Endometrium (tissue), 2 donors: ENCODE results near the gene SERPINE3.

ENCODE experiments used
- FAIRE-seq: peaks from 2 replicates; lab custom pipeline; 2012; peaks lifted over from hg19 to GRCh38; lab: Jason Lieb, UNC
- donor health status: control.
- donor health status: control.

Gene SERPINE3

DNA sequence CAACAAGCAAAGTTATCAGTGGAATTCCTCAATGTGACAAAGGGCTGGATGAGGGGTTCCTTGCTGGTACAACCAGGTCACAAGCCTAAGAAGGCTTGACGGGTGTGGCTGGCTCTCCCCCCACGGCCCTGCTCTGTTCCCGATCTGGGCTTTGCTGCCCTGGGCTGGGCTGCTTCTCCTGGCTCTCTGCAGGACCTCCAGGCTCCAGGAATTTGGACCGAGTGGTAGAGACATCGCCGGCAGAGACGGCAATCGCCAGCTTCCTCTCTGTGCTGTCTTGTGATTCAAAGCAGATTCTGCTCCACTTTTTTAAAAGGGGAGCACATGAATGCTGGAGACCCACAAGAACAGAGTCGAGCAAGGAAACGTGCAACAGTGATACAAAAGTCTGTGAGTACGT, at the start of gene SERPINE3:
TSS of gene SERPINE3 (plus strand) at position 338 of the 400 bp plus-strand sequence. CDS start 1,401 bp downstream, outside the sequence.
- no peak for FAIRE-seq

DNA sequence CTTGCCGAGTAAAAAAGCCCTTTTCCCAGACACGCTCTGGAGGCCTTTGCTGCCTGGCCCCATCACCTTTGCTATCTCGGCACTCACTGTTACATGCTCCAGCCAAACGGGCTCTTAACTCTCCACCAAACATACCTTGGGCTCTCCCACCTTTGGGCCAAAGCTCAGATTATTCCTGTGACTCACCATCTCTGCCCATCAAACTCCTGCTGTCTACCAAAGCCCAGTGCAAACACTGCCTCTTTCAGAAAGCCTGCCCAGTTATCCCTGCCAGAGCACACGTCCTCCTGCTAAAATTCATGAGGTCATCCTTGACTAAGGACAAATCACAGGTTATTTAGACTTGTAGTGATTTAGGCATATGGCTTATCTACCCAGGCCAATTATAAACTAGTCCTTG, 48.1 kb upstream of the SERPINE3 start:
- FAIRE-seq = no peak

DNA sequence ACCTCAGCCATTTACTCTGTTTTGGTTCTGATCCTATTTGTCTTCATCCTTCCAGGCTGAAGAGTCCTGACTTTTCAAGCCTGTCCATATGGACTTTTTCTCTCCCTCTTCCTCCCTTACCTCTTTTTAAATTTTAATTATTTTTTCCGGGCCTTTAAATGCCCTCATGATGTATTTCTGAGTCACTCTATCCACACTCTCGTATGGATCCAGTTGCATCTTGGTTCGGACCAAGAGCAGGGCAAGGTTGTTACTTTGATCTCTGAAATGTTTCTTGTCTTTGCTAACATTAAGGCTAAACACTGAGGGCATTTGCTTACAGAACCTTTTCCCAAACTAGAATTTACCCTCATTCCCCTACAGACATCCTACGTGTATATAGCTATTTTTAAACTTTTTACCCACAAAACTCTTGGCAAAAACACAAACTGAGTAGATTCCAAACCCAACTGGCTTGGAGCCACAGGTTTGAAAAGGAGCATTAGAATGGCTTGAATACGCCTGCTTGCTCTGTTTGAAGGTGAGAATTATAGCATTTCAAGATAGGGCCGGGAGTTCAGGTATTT, 47.4 kb upstream of the SERPINE3 start:
- no peak for FAIRE-seq

DNA sequence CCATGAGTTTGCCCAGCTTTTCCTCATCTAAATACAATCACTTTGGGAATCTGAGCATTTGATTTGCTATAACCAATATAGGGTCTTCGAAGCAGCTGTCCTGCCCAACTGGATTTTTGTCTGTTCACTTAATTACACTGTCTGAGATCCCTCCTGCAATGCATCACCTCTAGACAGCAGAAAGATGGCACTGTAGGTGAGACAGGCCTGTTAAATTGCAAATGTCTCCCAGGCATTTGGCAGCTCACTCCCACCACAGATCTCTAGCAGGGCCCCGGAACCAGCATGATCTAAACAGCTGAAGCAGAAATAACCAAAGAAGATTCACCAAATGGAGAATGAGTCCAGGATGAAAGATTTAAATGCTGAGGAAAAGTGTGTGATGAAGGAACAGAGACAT, 41.9 kb upstream of the SERPINE3 start:
- FAIRE-seq = no peak

DNA sequence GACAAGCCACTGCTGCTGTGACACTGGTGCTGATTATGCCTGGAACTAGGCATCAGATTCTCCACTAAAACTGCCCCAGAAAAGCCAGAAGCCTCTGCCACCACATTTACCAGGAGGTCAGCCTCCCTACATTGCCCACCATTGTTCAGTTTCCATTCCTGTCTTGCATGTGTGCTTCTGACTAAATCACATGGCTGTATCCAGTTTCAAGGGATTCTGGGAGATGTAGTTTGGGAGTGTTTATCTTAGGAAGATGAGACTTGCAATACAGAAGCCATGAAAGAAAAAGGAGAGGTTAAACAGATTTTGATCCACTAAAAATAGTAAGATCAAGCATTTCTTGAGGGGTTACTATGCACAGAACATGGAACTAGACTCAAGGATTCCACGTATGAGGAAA, 40.7 kb upstream of the SERPINE3 start:
- no peak for FAIRE-seq

DNA sequence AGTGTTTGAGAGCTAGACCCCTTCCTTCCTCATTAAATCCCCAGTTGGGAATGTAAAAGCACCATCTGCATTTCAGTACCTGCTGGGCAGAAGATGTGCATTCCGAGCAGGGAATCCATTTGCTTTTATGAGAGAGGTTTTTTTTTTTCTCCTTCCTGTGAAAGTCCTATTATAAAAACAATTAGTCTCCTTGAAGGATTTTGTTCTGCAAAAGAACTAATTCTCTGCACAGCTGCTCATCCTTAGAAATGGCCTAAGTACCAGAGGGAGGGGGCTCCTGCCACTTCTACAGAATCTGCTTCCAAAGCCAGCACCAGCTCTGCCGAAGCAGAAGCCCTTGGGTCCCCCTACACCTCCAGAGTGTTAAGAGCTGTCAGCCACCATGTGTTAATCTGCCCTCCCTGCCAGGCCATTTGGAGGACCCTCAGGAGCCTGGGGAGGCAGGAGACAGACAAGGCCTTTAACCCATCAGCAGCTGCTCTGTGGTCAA, 36.4 kb upstream of the SERPINE3 start:
- no peak for FAIRE-seq

DNA sequence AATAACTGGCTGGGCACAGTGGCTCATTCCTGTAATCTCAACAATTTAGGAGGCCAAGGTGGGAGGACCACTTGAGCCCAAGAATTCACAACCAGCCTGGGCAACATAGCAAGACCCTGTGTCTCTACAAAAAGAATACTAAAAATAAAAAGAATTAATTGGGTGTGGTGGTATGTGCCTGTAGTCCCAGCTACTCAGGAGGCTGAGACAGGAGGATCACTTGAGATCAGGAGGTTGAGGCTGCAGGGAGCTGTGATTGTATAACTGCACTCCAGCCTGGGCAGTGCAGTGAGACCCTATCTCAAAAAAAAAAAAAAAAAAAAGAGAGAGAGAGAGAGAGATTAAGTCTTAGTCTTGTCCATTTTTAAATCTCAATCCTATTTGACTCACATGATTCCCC, 35.6 kb upstream of the SERPINE3 start:
- no peak for FAIRE-seq

DNA sequence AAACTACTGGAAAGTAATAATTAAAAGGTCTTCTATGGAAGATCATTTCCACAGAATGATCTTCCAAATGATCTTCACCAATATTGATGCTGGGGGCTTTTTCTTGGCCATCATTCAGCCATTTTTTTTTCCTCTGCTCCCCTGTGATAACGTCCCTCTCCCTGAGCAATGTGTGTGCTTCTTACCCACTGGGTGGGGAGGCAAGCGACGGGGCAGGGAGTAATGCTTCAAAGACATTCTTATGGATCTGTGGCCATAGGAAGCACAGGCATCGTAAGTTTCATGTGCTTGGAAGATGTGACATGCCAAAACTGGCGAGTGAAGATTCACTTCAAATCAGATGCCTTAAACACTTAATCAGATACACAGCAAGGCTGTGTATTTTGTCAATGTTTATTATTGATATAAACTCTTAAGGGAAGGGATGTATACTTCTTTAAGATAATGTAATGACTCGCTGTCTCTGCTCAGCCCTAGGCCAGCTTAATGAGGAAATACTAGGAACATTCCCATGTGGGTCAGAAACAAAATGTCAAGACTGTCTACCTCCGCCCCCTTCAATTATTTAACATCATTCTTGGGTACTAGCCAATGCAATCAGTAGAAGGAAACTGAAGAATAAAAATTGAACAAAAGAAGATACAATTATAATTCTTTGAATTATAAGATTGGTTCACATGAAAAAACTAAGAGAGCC, 34.1 kb upstream of the SERPINE3 start:
- no peak for FAIRE-seq

DNA sequence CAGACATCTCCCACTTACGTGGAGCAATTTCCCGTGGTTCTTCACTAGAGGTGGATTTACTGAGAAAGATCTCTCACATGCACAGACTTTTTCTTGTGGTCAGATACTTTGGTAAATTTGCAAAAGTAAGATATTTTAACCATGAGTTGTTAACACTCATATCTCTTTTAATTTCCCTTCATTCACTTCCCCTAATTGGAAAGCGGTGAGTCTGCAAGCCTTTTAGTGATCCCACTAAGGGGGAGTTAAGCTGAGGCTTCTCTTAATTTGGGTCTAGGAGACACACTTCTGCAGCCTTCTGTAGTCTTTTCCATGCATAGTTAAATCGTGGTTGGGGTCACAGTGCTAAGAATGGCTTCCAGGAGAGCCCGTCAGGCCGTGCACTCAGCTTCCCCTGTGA, 30.7 kb upstream of the SERPINE3 start:
- FAIRE-seq = no peak

DNA sequence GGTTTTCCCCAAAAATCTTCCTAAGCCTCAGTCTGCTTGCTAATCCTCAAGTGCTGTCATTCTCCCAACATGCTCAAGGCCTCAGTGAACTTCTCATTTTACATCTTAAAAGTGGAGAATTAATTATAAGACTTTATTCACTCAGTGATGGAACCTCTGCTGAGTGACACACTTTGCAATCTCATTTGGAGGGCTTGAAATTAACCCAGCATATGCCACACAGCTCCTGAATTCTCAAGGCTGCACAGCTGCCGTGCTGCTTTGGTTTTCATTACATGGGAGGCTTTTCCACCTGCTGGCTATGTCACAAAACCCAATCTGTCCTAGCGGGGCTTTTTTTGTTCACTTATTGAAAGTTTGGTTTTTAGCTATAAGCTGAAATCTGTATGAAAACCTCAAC, 28.3 kb upstream of the SERPINE3 start:
- no peak for FAIRE-seq

DNA sequence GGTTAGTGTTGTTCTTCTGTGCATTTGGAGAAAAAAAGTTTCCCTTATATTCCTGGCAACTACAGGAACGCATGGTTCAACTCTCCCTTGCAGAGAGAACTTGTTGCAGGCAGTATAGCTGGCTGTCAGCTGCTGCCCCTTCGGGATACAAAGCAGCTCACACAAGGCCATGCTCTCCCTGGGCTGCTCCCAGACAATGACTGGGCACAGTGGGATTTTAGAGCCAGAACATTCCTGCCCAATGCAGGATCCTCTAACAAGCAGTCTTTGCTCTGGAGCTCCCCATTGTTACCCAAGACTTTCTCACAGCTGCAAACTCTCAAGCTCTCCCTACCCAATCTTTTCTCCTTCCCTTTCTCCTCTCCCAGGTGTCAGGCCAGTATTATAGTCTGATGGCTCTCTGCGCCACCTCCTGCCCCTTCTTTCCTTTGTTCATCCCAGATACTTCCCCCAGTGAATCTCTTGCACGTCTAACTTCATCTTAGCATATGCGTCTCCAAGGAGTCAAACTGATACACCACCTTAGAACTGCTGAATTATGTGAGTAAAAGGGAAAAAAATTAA, 27.5 kb upstream of the SERPINE3 start:
- FAIRE-seq = no peak

DNA sequence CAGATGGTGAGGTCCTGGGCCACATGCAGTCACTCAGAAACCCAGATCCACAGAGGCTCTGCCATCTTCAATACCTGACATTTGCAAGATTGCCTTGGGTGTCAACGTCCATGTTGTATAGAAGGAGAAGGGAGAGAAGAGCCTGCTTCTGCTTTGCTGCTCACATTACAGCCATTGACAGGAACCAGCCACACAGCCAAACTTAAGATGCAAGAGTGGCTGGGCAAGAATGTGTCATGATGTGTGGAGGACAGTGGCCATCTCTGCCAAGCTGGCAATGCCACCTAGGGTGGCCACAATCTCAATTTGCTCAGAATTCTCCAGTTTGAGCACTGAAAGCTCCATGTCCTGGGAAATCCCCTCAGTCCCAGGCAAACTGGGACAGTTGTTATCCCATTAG, 25.9 kb upstream of the SERPINE3 start:
- FAIRE-seq = no peak

DNA sequence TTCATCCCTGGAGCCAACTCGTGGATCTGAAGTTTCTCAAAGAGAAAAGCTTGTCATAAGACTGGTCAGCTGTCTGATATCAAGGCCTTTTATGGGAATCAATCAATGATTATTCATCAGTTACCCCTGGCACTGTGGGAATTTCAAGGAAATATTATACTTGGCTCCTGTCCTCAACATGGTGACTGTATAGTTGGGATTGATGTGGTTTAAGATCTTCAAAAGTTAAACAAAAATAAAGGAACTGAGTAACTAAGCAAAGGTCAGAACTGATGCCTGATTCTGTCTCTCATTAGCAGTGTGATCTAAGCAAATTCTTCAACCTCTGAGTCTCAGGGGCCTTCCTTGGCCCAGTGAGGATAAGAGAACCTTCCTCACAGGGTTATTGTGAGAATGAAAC, 22.2 kb upstream of the SERPINE3 start:
- no peak for FAIRE-seq

DNA sequence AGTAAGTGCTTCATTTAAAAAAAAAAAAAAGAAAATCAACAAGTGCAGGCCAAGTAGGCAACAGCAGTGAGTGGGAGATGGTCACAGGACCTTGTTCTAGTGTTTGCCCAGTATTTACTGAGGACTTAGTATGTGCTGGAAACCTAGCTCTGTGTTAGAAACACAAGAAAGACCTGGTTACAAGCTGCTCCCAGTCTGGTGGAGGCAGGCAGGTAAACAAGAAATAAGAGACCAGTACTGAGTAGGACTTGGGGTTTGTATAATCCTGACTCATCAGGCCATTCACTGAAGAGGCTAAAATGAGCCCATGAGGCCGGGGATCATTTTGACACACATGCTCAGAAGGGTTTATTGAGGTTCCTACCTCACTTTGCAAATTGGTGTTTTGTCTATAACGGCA, 21.5 kb upstream of the SERPINE3 start:
- no peak for FAIRE-seq

DNA sequence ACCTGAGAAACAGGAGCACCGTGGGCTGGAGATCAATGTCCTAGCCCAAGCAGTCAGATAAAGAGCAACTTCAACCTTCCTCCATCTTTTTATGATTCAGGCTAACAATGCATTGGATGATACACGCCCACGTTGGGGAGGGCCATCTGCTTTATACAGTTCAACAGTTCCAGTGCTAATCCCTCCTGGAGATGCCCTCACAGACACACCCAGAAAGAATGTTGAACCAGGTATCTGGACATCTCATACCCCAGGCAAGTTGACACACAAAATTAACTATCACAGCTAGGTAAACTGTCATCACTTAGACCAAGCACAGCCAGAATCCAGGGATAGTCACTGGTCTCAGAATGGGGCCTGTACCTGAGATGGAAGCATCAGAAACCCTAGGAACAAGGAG, 20.6 kb upstream of the SERPINE3 start:
- FAIRE-seq = no peak

DNA sequence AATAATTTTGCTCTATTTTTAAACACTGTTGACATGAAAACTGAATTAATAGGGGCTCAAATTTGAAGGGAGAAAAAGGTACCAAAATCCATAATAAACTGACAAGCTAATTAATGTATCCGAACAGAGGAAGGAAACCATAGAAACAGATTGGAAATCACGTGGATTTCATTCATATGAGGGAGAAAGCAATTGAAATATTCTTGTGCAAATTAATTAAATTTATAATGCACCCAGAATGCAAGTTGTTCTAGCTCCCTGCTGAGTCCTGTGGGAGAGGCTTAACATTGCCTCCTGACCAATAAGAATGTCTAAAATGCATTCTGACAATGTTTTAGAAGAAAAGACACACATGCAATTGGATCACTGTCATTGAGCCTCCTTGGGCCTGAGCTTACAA, 17.7 kb upstream of the SERPINE3 start:
- no peak for FAIRE-seq

DNA sequence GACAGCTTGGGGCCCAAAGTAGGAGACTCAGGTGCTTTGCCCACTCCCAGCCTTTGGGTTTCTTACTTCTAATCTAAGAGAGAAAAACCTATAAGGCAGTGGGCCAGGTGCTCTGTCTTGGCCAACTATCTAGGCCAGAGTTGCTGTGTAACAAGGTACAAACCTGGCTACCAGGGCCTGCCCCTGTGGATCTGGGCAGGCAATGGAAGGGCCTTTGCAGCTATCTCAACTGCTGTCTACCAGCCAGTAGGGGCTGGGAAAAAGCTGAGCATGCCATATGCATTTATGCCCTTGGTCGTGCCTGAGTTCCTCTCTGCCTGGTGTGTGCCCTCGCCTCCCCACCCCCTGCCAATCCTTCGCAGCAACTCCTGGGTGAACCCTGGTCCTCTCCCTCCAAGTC, 16.7 kb upstream of the SERPINE3 start:
- FAIRE-seq = no peak

DNA sequence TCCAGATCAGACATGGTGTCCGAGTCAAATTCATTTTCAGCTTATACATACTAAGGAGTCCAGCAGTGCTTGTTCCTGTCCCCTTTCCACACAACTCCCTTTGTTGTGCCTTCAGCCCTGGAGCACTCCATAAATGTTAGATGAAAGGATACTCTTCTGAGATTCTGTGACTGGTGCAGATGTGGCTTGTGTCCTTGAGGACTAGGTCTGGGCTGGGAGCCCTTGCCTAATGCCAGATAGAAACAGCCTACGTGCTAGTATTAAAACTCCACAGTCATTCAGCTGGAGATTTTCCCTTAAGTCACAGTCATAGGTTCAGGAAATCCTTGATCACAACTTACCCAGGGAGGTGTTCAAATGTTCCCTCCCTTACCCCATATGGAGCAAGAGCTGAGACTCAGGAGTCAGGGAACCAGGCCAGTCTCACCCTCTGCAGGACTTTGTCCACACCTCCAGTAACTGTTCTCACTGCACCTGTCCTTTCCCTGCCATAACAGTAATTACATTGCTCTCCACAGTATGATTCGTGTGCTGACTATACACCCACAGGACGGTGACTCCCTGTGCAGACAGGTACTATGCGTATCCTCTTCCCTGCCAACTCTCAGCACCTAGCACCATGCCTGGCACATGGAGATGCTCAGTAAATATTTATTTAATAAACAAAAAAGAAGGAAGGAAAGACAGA, 15.5 kb upstream of the SERPINE3 start:
- FAIRE-seq = no peak

DNA sequence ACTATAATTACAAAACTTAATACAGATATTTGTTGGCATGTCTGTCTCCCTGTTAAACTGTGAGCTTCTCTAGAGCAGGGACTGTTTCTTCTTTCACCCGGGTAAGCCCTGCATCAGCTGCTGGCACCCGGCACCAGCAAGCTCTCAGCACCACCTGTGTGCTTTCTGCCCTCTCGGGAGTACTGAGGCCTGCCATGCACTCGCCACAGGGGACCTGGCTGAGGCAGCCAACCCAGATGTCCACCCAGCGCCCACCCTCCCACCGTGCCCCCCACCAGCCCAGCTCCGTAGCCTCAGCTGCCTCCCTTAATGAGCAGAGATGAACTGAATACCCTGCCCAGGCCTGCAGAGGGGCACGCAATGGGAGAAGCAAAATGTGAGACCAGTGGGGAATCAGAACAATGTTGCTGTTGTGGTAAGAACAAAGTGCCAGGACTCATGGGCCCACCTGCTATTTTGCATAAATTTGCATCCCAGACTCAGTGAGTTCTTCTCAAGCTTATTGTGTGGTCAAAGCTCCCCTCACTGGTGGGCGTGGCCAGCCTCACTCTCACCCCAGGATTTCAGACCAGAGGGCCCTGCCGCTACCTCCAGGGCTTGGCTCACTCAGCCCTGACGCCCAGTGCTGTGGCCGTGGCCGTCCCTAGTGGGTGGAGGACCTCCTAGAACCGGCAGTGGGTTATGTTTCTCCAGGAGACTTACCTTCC, 14.6 kb upstream of the SERPINE3 start:
- FAIRE-seq = no peak

DNA sequence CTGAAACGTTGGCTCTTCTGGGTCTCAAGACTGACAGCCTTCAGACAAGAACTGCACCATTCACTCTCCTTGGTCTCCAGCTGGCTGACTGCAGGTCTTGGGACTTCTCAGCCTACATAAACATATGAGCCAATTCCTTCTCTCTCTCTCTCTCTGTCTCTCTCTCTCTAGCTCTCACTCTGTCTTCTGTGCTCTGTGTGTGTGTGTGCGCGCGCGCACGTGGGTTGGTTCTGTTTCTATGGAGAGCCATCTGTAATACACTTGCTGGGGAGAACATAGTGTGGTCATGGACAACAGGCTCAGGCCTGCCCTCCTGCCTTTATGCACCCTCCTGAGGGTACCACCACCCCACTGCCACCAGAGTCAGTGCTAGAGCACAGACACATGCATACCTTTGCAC, 13.7 kb upstream of the SERPINE3 start:
- FAIRE-seq = no peak

DNA sequence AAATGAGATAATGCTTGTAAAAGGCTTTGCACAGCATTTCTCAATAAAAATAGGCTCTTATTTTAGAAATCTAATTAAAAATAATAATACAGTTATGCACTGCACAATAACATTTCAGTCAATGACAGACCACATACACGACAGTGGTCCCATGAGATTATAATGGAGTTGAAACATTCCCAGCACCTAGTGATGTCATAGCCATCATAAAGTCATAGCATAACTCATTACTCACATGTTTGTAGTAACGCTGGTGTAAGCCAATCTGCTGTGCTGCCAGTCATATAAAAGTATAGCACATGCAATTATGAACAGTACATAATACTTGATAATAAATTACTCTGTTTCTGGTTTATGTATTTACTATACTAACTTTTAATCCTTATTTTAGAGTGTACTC, 12.7 kb upstream of the SERPINE3 start:
- FAIRE-seq = no peak

DNA sequence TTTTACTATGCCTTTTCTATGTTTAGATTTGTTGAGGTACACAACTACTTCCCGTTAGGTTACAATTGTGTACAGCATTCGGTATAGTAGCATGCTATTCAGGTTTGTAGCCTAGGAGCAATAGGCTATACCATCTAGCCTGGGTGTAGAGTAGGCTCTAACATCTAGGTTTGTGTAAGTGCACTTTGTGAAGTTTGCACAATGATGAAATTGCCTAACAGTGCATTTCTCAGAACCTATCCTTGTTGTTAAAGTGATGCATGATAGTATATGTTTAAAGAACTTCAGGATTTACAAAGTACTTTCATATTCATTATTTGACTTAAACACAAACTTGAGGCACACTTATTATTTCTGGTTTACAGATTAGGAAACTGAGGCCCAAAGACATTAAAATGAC, 11.5 kb upstream of the SERPINE3 start:
- FAIRE-seq = no peak

DNA sequence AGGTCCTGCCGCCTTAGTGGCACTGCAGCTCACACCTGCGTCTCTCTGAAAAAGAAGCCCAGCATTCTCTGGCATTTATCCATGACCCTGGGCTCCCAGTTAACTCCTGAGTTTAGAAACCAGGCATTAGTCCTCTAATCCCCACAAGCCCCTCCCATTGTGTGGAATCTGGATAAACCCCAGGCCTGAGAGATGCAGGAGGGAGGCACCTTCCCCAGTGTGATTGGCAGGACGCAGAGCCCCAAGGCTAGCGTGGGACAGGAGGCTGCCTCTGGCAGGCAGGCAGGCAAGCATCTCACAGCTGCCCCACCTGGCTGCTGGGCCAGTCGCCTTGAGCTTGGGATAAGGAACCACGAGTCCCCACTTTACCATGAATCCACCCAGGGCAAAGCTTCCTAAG, 11.0 kb upstream of the SERPINE3 start:
- FAIRE-seq = no peak
